Epithelial cell of proximal tubule (primary cell): ENCODE measurements around the gene KLHL35. TPM values are rescaled to one million over a fixed set of nuclear protein-coding genes. Genes with fewer than 3 reads are reported as not detected.

Experiments used
- DNase-seq: peaks from one replicate; pipeline ENCODE4 v3.0.0-alpha.2; 2011; ENCODE audit warnings: low read depth
- H3K4me3 ChIP-seq: 2 replicates; pipeline ENCODE4 v1.5.1; 2011; ENCODE audit warnings: low read depth, mild to moderate bottlenecking, low read length
- CTCF ChIP-seq: conservative IDR thresholded peaks from 2 replicates; pipeline ENCODE4 v1.5.1; 2012; ENCODE audit warnings: low read depth, mild to moderate bottlenecking, low read length
- total RNA-seq: library from RNA; depleted of rRNA; stranded (reverse); fragments of >200 nt; gene quantifications from 2 replicates; pipeline ENCODE4 v1.2.3, GENCODE V29; 2015

KLHL35 gene
- total RNA-seq, 1 donor from 2014 or later = 3.3 TPM

- no peak for DNase-seq
- TF ChIP-seq CTCF = no peak
- no peak overlapping the region for H3K4me3 ChIP-seq
Measured at GRCh38 chr11:75472081-75472732, 39.2 kb upstream of the KLHL35 start.

- TF ChIP-seq CTCF = no peak
- no peak for DNase-seq
Measured at GRCh38 chr11:75471176-75471973, 38.4 kb upstream of the KLHL35 start.

GRCh38 chr11:75470476-75471080, 37.6 kb upstream of the KLHL35 start:
- DNase-seq = no peak
- no peak overlapping the region for H3K4me3 ChIP-seq
- TF ChIP-seq CTCF = no peak

More at GRCh38 chr11:75471176-75471973, 38.4 kb upstream of the KLHL35 start:
- H3K4me3 ChIP-seq = no peak overlapping the region

- no peak for TF ChIP-seq CTCF
- DNase-seq = no peak
- no peak overlapping the region for H3K4me3 ChIP-seq
Measured at GRCh38 chr11:75469785-75470405, 36.9 kb upstream of the KLHL35 start.

GRCh38 chr11:75468534-75469340, 35.7 kb upstream of the KLHL35 start:
- H3K4me3 ChIP-seq = no peak overlapping the region
- DNase-seq = no peak
- TF ChIP-seq CTCF = no peak

- H3K4me3 ChIP-seq = no peak overlapping the region
- DNase-seq = no peak
- no peak for TF ChIP-seq CTCF
Measured at GRCh38 chr11:75467881-75468280, 34.9 kb upstream of the KLHL35 start.
